HepG2 (cell line): ENCODE results near the gene TOP2A. TPM values are rescaled to one million over a fixed set of nuclear protein-coding genes. Genes with fewer than 3 reads are reported as not detected.

ENCODE experiments used
- BCLAF1 ChIP-seq: fragments of 450-650 bp; IDR thresholded peaks from 2 replicates; pipeline ENCODE4 v1.6.1; 2017; ENCODE audit warnings: mild to moderate bottlenecking
- CEBPB ChIP-seq: IDR thresholded peaks from 2 replicates; pipeline ENCODE4 v1.6.1; 2011; ENCODE audit warnings: low read depth, low read length, improper control_type of control experiment, borderline replicate concordance
- ETV6 ChIP-seq: sonication (generic); formaldehyde crosslinking; conservative IDR thresholded peaks from 2 replicates; pipeline ENCODE4 v1.4.0; 2020; ENCODE audit warnings: missing genetic modification reagents
- FOSL2 ChIP-seq: sonication (generic); formaldehyde crosslinking; IDR thresholded peaks from 2 replicates; pipeline ENCODE4 v1.4.0; 2020; ENCODE audit warnings: missing genetic modification reagents
- HOXA3 ChIP-seq: sonication (generic); formaldehyde crosslinking; IDR thresholded peaks from 2 replicates; pipeline ENCODE4 v1.5.0; 2020; ENCODE audit warnings: missing genetic modification reagents
- KMT2B ChIP-seq: IDR thresholded peaks from 2 replicates; pipeline ENCODE4 v1.6.1; 2016; ENCODE audit warnings: missing genetic modification reagents, missing compliant biosample characterization
- NCOA5 ChIP-seq: sonication (generic); formaldehyde crosslinking; IDR thresholded peaks from 2 replicates; pipeline ENCODE4 v1.4.0; 2020; ENCODE audit warnings: missing genetic modification reagents
- NR0B2 ChIP-seq: sonication (generic); formaldehyde crosslinking; IDR thresholded peaks from 2 replicates; pipeline ENCODE4 v1.4.0; 2020; ENCODE audit warnings: mild to moderate bottlenecking, missing genetic modification reagents
- PHF20 ChIP-seq: sonication (generic); formaldehyde crosslinking; IDR thresholded peaks from 2 replicates; pipeline ENCODE4 v1.5.0; 2020; ENCODE audit warnings: mild to moderate bottlenecking, missing genetic modification reagents
- PPARG ChIP-seq: conservative IDR thresholded peaks from 2 replicates; pipeline ENCODE4 v1.6.1; 2016; ENCODE audit warnings: missing biosample characterization, missing genetic modification reagents
- RFXANK ChIP-seq: IDR thresholded peaks from 2 replicates; pipeline ENCODE4 v1.6.1; 2016
- RXRB ChIP-seq: IDR thresholded peaks from 2 replicates; pipeline ENCODE4 v1.6.1; 2016; ENCODE audit warnings: borderline replicate concordance, missing genetic modification reagents, missing compliant biosample characterization
- SALL2 ChIP-seq: sonication (generic); formaldehyde crosslinking; IDR thresholded peaks from 2 replicates; pipeline ENCODE4 v1.8.1; 2023; ENCODE audit warnings: mild to moderate bottlenecking, missing genetic modification reagents, inconsistent platforms
- SMYD3 ChIP-seq: sonication (generic); formaldehyde crosslinking; IDR thresholded peaks from 2 replicates; pipeline ENCODE4 v1.8.1; 2023; ENCODE audit warnings: mild to moderate bottlenecking, missing genetic modification reagents
- SRSF4 ChIP-seq: fragments of 200-400 bp; formaldehyde crosslinking; IDR thresholded peaks from one replicate; pipeline ENCODE4 v1.6.1; 2018; ENCODE audit warnings: mild to moderate bottlenecking, low read depth, low read length, moderate library complexity; ENCODE audit not compliant: poor library complexity, severe bottlenecking
- THYN1 ChIP-seq: sonication (generic); formaldehyde crosslinking; IDR thresholded peaks from 2 replicates; pipeline ENCODE4 v1.8.1; 2023; ENCODE audit warnings: low read depth, mild to moderate bottlenecking, moderate library complexity, missing genetic modification reagents, borderline replicate concordance
- TRAFD1 ChIP-seq: sonication (generic); formaldehyde crosslinking; IDR thresholded peaks from 2 replicates; pipeline ENCODE4 v1.5.1; 2020; ENCODE audit warnings: missing genetic modification reagents, mild to moderate bottlenecking, borderline replicate concordance
- ZNF20 ChIP-seq: sonication (generic); formaldehyde crosslinking; IDR thresholded peaks from 2 replicates; pipeline ENCODE4 v1.4.0; 2020; ENCODE audit warnings: mild to moderate bottlenecking, moderate library complexity, missing genetic modification reagents
- ZNF256 ChIP-seq: sonication (generic); formaldehyde crosslinking; conservative IDR thresholded peaks from 2 replicates; pipeline ENCODE4 v1.4.0; 2020; ENCODE audit warnings: missing genetic modification reagents
- ZNF30 ChIP-seq: sonication (generic); formaldehyde crosslinking; IDR thresholded peaks from 2 replicates; pipeline ENCODE4 v1.5.0; 2020; ENCODE audit warnings: mild to moderate bottlenecking, missing genetic modification reagents
- ZNF350 ChIP-seq: sonication (generic); formaldehyde crosslinking; IDR thresholded peaks from 2 replicates; pipeline ENCODE4 v1.4.0; 2020; ENCODE audit warnings: mild to moderate bottlenecking, low read depth, missing genetic modification reagents, borderline replicate concordance
- ZNF503 ChIP-seq: sonication (generic); formaldehyde crosslinking; IDR thresholded peaks from 2 replicates; pipeline ENCODE4 v1.4.0; 2020; ENCODE audit warnings: missing genetic modification reagents
- ZNF605 ChIP-seq: sonication (generic); formaldehyde crosslinking; IDR thresholded peaks from 2 replicates; pipeline ENCODE4 v1.8.0; 2022; ENCODE audit warnings: mild to moderate bottlenecking, missing genetic modification reagents
- ZNF761 ChIP-seq: sonication (generic); formaldehyde crosslinking; conservative IDR thresholded peaks from 2 replicates; pipeline ENCODE4 v1.4.0; 2020; ENCODE audit warnings: mild to moderate bottlenecking, missing genetic modification reagents
- ZSCAN25 ChIP-seq: sonication (generic); formaldehyde crosslinking; IDR thresholded peaks from 2 replicates; pipeline ENCODE4 v1.8.0; 2022; ENCODE audit warnings: mild to moderate bottlenecking, missing genetic modification reagents
- polyA plus RNA-seq, 8 experiments: library from polyadenylated mRNA; depleted of rRNA in 3 of 8; stranded (reverse) in 7 of 8; unstranded in 1 of 8; fragments of >200 nt; fragmentation: Illumina TruSeq in 4 of 8; extraction: Trizol in 4 of 8; gene quantifications; 2 replicates each; pipeline versions ENCODE4 v1.2.1 to v1.2.3, GENCODE V29; 2011 to 2016; ENCODE audit warnings: low read depth in 4 of 8, missing spikeins in 1 of 8, mixed read lengths in 1 of 8; ENCODE audit not compliant: insufficient read depth in 1 of 8
- total RNA-seq, 5 experiments: library from RNA; depleted of rRNA; stranded (reverse); fragments of >200 nt; fragmentation: Illumina TruSeq; extraction: Trizol; gene quantifications; 2 replicates each; pipeline ENCODE4 v1.2.3, GENCODE V29; 2016; ENCODE audit warnings: low read depth in 1 of 5

Gene TOP2A
- total and polyA plus RNA-seq, 2 of the 13 experiments (the other 11 are each of a cell fraction or from before 2014, with no cell fraction given), result 108 to 327 TPM

GRCh38 chr17:40448639-40449261, 31.1 kb upstream of the TOP2A start (continued):
- no peak for TF ChIP-seq BCLAF1
- TF ChIP-seq ZNF350 (CRISPR knock-in tag), result peak; percentile 80
- no peak for TF ChIP-seq ZNF761 (CRISPR knock-in tag)
- no peak for TF ChIP-seq PHF20 (CRISPR knock-in tag)
- TF ChIP-seq CEBPB, result no peak
- TF ChIP-seq HOXA3, result peak; percentile 90
- TF ChIP-seq SALL2 (CRISPR knock-in tag), result peak; percentile 74; the same call in 1 of the 2 replicates
- no peak for TF ChIP-seq NCOA5 (CRISPR knock-in tag)
- TF ChIP-seq SMYD3 (CRISPR knock-in tag), result peak; percentile 93
- peak; percentile 85 for TF ChIP-seq FOSL2
- 0 out of 2 replicates have a peak, but pooled peaks have one; percentile 46 for TF ChIP-seq ZNF503
- TF ChIP-seq RXRB, result peak; percentile 94
- no peak; the same call in 1 of the 2 replicates for TF ChIP-seq RFXANK (CRISPR knock-in tag)
- TF ChIP-seq SRSF4, result no peak
- TF ChIP-seq ETV6, result 0 out of 2 replicates have a peak, but pooled peaks have one; percentile 31
- peak; percentile 67 for TF ChIP-seq ZNF605 (CRISPR knock-in tag)
- peak; percentile 65 for TF ChIP-seq KMT2B (CRISPR knock-in tag)
- no peak for TF ChIP-seq ZNF20 (CRISPR knock-in tag)
- TF ChIP-seq ZSCAN25 (CRISPR knock-in tag), result no peak; the same call in 1 of the 2 replicates
- 0 out of 2 replicates have a peak, but pooled peaks have one; percentile 16 for TF ChIP-seq TRAFD1 (CRISPR knock-in tag)
- no peak for TF ChIP-seq NR0B2 (CRISPR knock-in tag)
- TF ChIP-seq ZNF30 (CRISPR knock-in tag), result no peak
- TF ChIP-seq THYN1 (CRISPR knock-in tag), result no peak
- peak; percentile 69; the same call in 1 of the 2 replicates for TF ChIP-seq ZNF256
- peak; percentile 70; the same call in 1 of the 2 replicates for TF ChIP-seq PPARG (CRISPR knock-in tag)
